NCI-H1436 (cell line): ENCODE results near the gene IFI27.
A peak's percentile ranks its signal among the peaks of the same experiment; 100 is the strongest.
"Not testable (repeated sequence)": the region's sequence is repeated elsewhere in the genome, so short reads cannot be mapped to it uniquely, and the experiment has no call there.

Source experiments
- DNase-seq: peaks from one replicate; lab custom pipeline; 2025; lab: John Stamatoyannopoulos, UW

The IFI27 gene

GRCh38 chr14:94110552-94111181 is at the start of gene IFI27:
Gene IFI27, plus strand, starts transcription at chr14:94110736.
- DNase-seq, result no peak

DNA sequence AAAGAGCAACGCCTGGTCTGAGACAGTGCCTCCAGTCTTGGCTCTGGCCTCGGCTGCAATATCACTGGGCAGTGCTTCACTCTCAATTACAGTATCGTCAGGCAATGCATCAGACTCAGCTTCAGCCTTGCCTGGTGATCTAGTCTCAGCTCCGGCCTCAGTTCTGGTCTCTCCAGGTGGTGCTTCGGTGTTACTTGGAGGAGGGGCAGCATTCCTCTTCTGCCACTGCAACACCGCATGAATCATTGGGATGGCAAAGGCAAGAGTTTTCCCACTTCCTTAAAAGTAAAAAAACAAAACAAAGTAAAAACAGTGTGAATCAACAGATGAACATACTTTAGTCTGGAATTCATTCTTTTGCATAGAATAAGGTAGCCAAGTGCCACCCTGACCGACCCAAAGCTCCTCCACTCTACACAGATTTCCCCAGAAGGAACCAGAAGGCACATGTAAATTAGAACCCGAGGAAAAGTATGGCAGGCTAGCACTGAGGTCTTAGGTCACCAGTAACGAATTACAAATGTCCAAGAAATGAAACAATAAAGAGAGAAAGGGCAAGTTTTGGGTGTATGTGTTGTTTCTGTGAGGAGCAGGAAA is 48.1 kb upstream of the IFI27 start:
- DNase-seq, result no peak

GRCh38 chr14:94066089-94066676 is 44.4 kb upstream of the IFI27 start:
- no peak for DNase-seq

- DNase-seq, result not testable (repeated sequence)
Measured at GRCh38 chr14:94072076-94072475, 38.5 kb upstream of the IFI27 start.

GRCh38 chr14:94074534-94074933 is 36.0 kb upstream of the IFI27 start:
- DNase-seq, result no peak

DNA sequence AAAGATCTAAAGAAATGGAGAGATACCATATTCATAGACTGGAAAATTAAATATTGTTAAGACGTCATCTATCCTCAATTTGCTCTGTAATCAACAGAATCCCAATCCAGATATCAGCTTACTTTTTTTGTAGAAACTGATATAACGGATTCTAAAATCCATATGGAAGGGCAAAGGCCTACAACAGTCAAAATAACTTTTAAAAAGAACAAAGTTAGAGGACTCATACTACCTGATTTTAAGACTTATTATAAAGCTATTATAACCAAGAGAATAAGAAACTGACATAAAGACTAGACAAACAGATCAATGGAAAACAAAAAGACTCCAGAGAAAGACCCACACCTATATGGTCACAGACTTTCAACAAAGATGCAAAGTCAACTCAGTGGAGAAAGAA is 35.5 kb upstream of the IFI27 start:
- no peak for DNase-seq

DNA sequence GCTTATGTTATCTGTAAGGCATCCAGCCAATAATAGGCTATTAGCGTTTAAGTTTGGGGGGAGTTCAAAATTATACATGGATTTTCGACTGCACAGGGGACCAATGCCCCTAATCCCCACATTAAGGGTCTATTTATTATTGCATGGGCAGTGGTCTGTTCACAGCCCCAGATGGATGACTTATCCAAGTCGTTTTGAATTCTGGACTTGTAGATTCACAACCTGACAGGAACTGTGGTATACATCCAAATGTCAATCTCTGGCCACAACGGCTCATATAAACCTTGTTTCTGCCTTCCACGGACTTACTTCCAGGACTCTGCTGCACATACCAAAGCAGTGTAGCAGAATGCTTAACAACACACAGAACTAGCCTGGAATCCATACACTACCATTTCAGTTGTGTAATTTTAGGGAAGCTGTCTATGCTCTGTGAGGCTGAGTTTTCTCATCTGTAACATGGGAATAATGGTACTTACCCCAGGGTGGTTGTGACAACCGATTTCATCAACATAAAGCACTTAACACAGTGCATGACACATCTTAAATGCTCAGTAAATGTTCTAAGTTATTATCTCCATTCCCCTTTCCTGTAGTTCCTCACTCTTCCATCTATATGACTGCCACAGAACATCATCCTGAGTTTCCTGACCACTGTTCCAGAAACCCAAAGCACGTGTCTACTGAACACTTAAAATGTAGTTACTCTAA is 33.3 kb upstream of the IFI27 start:
- no peak for DNase-seq

GRCh38 chr14:94077823-94078222 is 32.7 kb upstream of the IFI27 start:
- no peak for DNase-seq

DNA sequence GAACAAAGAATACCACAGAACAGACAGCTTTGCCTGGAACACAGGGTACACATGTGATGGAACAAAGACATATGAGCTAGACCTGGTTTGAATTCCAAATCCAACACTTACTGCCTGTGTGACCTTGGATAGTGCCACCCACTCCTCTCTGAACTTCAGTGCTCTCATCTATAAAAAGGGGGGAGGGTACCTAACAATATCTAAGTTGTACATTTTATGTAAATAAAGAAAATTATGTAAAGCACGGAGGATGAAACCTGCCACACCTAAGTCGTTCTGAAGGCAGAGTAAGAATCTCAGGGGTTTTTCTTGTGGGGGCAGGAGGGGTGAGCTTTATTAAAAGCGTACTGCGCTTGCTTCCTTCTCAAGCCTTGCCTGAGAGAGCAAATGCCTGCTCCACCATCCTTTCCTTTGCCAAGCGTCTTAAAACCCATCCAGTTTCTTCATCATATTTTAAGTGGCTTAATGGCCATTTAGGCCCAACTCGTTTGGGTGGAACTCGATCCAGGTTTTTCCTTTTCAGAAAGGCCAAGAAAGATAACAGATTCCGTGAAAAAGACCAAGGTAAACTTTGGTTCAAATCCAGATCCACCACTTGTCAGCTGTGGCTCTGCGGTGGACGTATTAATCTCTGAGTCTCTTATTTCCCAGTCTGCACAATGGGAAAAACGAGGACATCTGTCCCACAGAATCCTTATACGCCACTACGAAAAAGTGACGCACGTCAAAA is 30.5 kb upstream of the IFI27 start:
- DNase-seq, result no peak

- peak; percentile 92 for DNase-seq
Measured at GRCh38 chr14:94080621-94081385, 29.7 kb upstream of the IFI27 start, which contains the start of the genes DDX24 and IFI27L1. Gene DDX24, minus strand, starts transcription at chr14:94081202. Its CDS starts 1,460 bp downstream, at chr14:94079742. Gene IFI27L1, plus strand, starts transcription at chr14:94081310. Its CDS starts 15,628 bp downstream, at chr14:94096938.

DNA sequence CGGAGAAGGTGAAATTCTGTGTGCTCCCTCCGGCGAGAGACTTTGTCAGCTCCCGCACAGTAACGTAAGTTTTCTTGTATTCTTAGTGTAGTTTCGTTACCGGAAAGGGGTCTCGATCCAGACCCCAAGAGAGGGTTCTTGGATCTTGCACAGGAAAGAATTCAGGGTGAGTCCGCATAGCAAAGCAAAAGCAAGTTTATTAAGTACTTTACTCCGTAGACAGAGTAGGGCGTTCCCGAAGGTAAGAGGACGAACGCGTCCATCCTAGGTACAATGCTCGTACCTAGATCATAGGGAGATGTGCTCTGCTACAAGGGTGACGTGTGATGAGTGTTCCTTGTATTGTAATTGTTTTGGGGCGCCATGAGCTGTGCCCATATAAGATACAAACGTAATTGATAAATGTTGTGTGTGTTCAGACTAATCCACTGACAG is 29.1 kb upstream of the IFI27 start:
- DNase-seq, result no peak

DNA sequence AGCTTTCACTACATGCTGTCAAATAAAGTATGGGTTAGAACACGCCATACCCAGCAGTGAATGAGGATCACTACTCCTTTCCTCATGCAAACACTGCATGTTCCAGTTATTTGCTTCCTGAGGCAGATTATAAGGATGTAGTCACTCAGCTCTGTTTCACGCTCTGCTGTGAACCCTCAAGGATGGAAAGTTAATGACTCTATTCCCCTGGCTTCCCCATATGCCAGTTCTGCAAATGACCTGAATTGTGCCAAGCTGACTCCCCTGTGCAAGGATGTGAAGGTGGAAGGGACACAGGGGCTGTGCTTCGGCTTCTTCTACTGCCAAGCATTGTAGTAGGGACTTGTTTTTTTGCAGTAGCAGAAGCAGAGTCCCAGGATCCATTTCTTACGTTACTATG is 22.6 kb upstream of the IFI27 start:
- DNase-seq, result no peak

- DNase-seq, result no peak
Measured at GRCh38 chr14:94088516-94088915, 22.0 kb upstream of the IFI27 start.

DNA sequence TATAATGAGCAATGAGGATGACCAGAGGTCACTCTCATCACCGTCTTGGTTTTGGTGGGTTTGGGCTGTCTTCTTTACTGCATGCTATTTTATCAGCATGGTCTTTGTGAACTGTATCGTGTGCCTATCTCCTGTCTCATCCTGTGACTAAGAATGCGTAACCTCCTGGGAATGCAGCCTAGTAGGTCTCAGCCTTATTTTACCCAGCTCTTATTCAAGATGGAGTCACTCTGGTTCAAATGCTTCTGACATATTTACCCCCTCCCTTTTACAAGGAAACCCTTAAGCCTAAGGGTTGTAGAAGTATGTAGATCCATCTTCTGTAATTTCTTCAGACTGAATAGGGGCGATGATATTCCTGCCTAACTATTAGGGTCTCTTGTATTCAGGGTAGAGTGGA is 21.1 kb upstream of the IFI27 start:
- DNase-seq, result no peak

GRCh38 chr14:94093418-94093817 is 17.1 kb upstream of the IFI27 start:
- DNase-seq, result no peak

- DNase-seq, result no peak
Measured at GRCh38 chr14:94097091-94097490, 13.4 kb upstream of the IFI27 start.

DNA sequence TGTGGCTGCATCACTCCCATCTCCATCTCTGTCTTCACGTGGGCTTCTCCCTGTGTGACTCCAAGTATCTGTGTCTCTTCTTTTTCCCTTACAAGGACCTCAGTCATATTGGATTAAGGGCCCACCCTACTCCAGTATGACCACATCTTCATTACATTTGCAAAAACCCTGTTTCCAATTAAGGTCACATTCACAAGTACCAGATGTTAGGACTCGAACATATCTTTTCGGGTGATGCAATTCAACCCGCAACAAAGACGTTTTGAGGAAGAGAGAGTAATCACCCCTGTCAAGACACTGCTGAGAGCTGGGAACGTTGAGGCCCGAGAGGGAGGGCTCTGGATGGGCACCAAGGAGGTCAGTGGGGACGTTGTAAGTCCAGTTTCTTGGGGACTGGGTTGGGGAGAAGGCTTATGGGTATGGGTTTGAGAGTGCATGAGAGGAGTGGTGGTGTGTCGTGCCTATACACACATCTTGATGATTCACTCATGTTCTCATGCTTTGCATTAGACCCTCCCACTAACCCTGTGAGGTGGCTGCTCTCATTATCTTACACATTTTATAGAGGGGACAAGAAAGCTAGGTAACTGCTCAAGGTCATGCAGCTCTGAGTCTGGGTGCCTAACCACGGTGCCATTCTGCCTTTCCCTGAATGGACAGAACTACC is 12.1 kb upstream of the IFI27 start:
- no peak for DNase-seq

GRCh38 chr14:94099006-94099405 is 11.5 kb upstream of the IFI27 start:
- DNase-seq, result no peak

DNA sequence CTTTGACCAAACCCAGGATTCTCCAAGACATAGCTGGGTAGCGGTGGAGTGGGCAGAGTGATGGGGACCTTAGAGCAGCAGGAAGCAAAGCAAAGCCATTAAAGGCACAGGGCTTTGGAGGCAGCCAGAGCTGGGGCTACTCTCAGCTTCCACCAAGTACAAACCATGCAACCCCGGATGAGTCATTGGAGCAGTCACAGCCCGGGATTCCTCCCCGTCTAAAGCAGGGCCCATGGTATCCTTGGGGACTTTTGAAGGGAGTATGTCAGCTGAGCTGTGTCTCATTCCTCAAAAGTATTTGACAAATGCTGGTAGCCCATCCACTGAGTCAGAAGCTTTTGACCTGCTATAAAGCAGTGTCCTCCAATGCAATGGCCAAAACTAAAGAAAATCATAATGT is 9.7 kb upstream of the IFI27 start:
- DNase-seq, result no peak

DNA sequence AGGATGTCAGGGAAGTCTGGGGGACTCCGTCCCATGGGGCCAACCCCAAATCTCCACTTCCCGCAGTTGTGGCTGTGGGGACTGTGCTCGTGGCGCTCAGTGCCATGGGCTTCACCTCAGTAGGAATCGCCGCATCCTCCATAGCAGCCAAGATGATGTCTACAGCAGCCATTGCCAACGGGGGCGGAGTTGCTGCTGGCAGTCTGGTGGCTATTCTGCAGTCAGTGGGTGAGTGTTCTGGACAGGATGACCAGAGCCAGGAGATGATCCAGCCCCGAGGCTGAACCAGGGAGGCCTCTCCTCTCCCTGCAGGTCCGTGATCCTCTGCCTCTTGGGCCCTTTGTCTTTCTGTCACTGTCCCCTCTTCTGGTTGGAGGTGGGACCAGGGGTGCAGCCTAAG is 8.8 kb upstream of the IFI27 start:
- DNase-seq, result no peak
